ENCODE measurements around the gene ACOT11. TPM values are rescaled to one million over a fixed set of nuclear protein-coding genes. Genes with fewer than 3 reads are reported as not detected.
A peak's percentile ranks its signal among the peaks of the same experiment; 100 is the strongest.

Gene ACOT11
- total and polyA plus RNA-seq, 2 donors from 2014 or later = 24.6 to 31.1 TPM

DNA sequence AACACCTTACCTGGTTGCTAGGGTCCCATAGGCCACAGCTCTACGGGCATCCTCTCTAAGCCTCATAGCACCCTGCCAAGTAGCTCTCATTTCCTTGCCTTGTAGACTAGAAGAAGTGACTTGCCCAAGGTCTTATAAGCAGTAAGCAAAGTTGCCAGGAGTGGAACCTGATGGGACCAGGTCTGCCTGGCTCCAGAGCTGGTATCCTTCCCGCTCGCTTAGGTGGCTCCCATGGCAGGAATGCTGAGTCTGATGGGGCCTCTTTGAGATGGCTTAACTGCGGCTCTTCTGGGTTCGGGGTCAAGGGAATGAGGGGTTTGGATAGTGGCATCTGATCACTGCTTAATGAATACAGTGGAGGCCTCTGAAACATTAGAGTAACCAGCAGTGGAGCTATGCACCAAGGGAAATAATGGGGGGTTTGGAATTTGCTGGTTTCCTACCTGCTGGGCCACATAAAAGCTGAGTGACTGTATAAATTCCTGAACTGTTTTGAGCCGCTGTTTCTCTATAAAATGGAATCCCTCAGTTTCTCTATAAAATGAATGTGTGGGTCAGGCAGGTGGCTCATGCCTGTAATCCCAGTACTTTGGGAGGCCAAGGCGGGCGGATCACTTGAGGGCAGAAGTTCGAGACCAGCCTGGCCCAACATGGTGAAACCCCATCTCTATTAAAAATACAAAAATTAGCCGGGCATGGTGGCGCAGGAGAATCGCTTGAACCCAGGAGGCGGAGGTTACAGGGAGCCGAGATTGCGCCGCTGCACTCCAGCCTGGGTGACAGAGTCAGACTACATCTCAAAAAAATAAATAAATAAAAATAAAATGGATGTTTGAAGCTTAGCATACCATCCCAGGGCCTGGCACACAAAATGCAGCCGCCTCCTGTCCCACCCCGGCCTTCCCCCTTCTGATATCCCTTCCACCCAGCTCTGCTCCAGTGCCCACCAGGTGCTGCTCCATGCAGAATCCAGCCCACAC, 62.9 kb downstream of the ACOT11 start:
- no peak for FAIRE-seq
- no peak overlapping the region for H3K4me3 ChIP-seq (ENCODE audit: low read length in 3 of 3)

DNA sequence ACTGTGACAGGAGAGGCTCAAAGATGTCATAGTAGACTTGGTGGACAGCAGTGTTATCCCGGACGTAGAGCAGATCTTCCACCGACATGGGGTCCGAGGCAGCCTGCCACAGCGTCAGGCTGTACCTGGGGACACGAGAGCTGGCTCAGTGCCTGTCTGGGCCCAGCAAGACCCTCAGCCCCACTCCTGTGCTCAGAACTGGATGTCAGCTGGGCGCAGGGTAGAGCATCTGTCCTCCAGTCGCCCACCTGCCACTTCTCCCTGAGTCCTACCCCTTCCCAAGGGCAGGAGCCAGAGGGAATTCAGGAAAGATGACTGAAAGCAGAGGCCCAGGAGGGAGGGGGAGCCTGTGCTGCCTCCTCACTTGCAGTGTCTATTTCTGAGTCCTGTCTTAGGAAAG, 63.6 kb downstream of the ACOT11 start:
- DNase-seq (peak in 1 of 5 donors; percentile 36), FAIRE-seq (no peak)
- Histone ChIP-seq H3K9ac (ENCODE audit: low read length in 3 of 3) (no peak overlapping the region), H3K36me3 (ENCODE audit: control insufficient read depth in 2 of 3, insufficient read depth in 3 of 3, low read length in 3 of 3) (peaks cover 0 to 33% (median 5%) of the 10 kb centered on the region in 3 donors), H3K27me3 (ENCODE audit: control insufficient read depth, insufficient read depth, low read length) (no peaks in the 10 kb centered on the region), H3K9me3 (ENCODE audit: control insufficient read depth in 2 of 3, insufficient read depth in 1 of 3, low read length in 3 of 3) (no peaks in the 10 kb centered on the region), H3K4me1 (ENCODE audit: control insufficient read depth in 2 of 3, insufficient read depth in 2 of 3, low read depth in 1 of 3, low read length in 3 of 3) (no peaks in the 10 kb centered on the region), H3K27ac (ENCODE audit: low read depth in 2 of 2, low read length in 2 of 2) (no peak overlapping the region), H3K4me3 (ENCODE audit: low read length in 3 of 3) (no peak overlapping the region)
- intact Hi-C loops (cut with DNase I) = no loop called here
- TF ChIP-seq, protein P1, sequence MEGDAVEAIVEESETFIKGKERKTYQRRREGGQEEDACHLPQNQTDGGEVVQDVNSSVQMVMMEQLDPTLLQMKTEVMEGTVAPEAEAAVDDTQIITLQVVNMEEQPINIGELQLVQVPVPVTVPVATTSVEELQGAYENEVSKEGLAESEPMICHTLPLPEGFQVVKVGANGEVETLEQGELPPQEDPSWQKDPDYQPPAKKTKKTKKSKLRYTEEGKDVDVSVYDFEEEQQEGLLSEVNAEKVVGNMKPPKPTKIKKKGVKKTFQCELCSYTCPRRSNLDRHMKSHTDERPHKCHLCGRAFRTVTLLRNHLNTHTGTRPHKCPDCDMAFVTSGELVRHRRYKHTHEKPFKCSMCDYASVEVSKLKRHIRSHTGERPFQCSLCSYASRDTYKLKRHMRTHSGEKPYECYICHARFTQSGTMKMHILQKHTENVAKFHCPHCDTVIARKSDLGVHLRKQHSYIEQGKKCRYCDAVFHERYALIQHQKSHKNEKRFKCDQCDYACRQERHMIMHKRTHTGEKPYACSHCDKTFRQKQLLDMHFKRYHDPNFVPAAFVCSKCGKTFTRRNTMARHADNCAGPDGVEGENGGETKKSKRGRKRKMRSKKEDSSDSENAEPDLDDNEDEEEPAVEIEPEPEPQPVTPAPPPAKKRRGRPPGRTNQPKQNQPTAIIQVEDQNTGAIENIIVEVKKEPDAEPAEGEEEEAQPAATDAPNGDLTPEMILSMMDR (IDR thresholded peaks at IDR 0.05; ENCODE audit: borderline replicate concordance, extremely low read depth, insufficient read depth) = no peak

More for the DNA sequence above, 62.9 kb downstream of the ACOT11 start:
- H3K4me1 ChIP-seq (ENCODE audit: control insufficient read depth in 2 of 3, insufficient read depth in 2 of 3, low read depth in 1 of 3, low read length in 3 of 3) = no peaks in the 10 kb centered on the region
- H3K27ac ChIP-seq (ENCODE audit: low read depth in 2 of 2, low read length in 2 of 2) = no peak overlapping the region
- TF ChIP-seq, protein P1 (IDR thresholded peaks at IDR 0.05; ENCODE audit: borderline replicate concordance, extremely low read depth, insufficient read depth) = no peak
- H3K9me3 ChIP-seq (ENCODE audit: control insufficient read depth in 2 of 3, insufficient read depth in 1 of 3, low read length in 3 of 3) = no peaks in the 10 kb centered on the region
- H3K9ac ChIP-seq (ENCODE audit: low read length in 3 of 3) = no peak overlapping the region
- DNase-seq = peak in 1 of 5 donors; percentile 51
- no peaks in the 10 kb centered on the region for H3K27me3 ChIP-seq (ENCODE audit: control insufficient read depth, insufficient read depth, low read length)
- intact Hi-C loops (cut with DNase I) = no loop called here
- peaks cover 0 to 33% (median 5%) of the 10 kb centered on the region in 3 donors for H3K36me3 ChIP-seq (ENCODE audit: control insufficient read depth in 2 of 3, insufficient read depth in 3 of 3, low read length in 3 of 3)

DNA sequence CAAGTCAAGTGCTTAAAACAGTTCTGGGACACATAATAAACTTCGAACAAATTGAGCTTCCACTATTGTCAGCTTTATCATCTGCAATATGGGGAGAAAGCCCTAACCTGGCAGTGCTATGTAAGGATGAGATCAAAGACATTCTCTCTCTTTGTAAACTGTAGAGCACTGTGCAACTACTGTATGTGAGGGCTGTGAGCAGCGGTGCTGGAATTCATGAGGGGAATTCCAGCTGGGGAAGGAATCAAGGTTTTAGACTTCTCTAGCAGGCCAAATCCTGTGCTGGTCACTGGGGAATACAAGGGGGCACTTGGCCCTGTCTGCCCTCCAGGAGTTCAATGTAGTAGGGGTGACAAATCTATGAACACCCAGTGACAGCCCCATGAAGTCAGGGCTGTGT, 66.0 kb downstream of the ACOT11 start:
- Histone ChIP-seq H3K27ac (ENCODE audit: low read depth in 2 of 2, low read length in 2 of 2) (no peak overlapping the region), H3K4me1 (ENCODE audit: control insufficient read depth in 2 of 3, insufficient read depth in 2 of 3, low read depth in 1 of 3, low read length in 3 of 3) (peaks cover 0 to 4% (median 0%) of the 10 kb centered on the region in 3 donors), H3K36me3 (ENCODE audit: control insufficient read depth in 2 of 3, insufficient read depth in 3 of 3, low read length in 3 of 3) (peaks cover 0 to 18% (median 0%) of the 10 kb centered on the region in 3 donors), H3K27me3 (ENCODE audit: control insufficient read depth, insufficient read depth, low read length) (no peaks in the 10 kb centered on the region), H3K9ac (ENCODE audit: low read length in 3 of 3) (no peak overlapping the region), H3K9me3 (ENCODE audit: control insufficient read depth in 2 of 3, insufficient read depth in 1 of 3, low read length in 3 of 3) (no peaks in the 10 kb centered on the region), H3K4me3 (ENCODE audit: low read length in 3 of 3) (no peak overlapping the region)
- TF ChIP-seq, protein P1 (IDR thresholded peaks at IDR 0.05; ENCODE audit: borderline replicate concordance, extremely low read depth, insufficient read depth) = no peak
- intact Hi-C loops (cut with DNase I) = no loop called here
- FAIRE-seq (no peak), DNase-seq (peak in 1 of 5 donors; percentile 6)
